Esophagus muscularis mucosa (tissue), 4 donors: ENCODE results near the gene DNAI1. TPM values are rescaled to one million over a fixed set of nuclear protein-coding genes. Genes with fewer than 3 reads are reported as not detected.

Experiments used
- DNase-seq: peaks from one replicate; pipeline ENCODE4 v3.0.0-alpha.2; 2017; ENCODE audit errors: extremely low spot score
- H3K27ac ChIP-seq, 4 donors: fragments of 200-600 bp; sonication (generic); replicated peaks in 1 of 4; 1 replicate in 3 of 4; 2 replicates in 1 of 4; pipeline ENCODE4 v1.5.1; 2016 to 2019; ENCODE audit warnings: mild to moderate bottlenecking in 1 of 4
- H3K27me3 ChIP-seq, 4 donors: fragments of 200-600 bp; sonication (generic); one replicate each; pipeline versions ENCODE4 v1.5.1 to v1.6.0; 2016 to 2019
- H3K36me3 ChIP-seq, 4 donors: fragments of 200-600 bp; sonication (generic); one replicate each; pipeline ENCODE4 v1.5.1; 2016 to 2019
- H3K4me1 ChIP-seq, 4 donors: fragments of 200-600 bp; sonication (generic); one replicate each; pipeline ENCODE4 v1.5.1; 2016 to 2019
- H3K4me3 ChIP-seq, 4 donors: fragments of 200-600 bp; sonication (generic); 1 replicate in 2 of 4; 2 replicates in 2 of 4; pipeline ENCODE4 v1.5.1; 2016 to 2019; ENCODE audit warnings: mild to moderate bottlenecking in 4 of 4, moderate library complexity in 1 of 4
- H3K9me3 ChIP-seq, 4 donors: fragments of 200-600 bp; sonication (generic); 1 replicate in 3 of 4; 2 replicates in 1 of 4; pipeline ENCODE4 v1.5.1; 2016 to 2019
- EP300 ChIP-seq: sonication (generic); formaldehyde crosslinking; IDR thresholded peaks from one replicate; pipeline ENCODE4 v1.6.1; 2017; ENCODE audit warnings: antibody characterized with exemption
- POLR2A ChIP-seq: fragments of 450-650 bp; IDR thresholded peaks from one replicate; pipeline ENCODE4 v1.6.1; 2017; ENCODE audit warnings: antibody characterized with exemption, moderate library complexity, mild to moderate bottlenecking, low read depth
- POLR2AphosphoS5 ChIP-seq, 2 donors: sonication (generic); formaldehyde crosslinking; IDR thresholded peaks; one replicate each; pipeline ENCODE4 v1.6.1; 2017; ENCODE audit warnings: antibody characterized with exemption in 2 of 2
- WGBS: methylation state at CpG from one replicate; pipeline ENCODE4 v1.1.5; 2018; 5-methylcytosine and 5-hydroxymethylcytosine counted together
- intact Hi-C: fragments of 100-400 bp; cut with DNase I; formaldehyde crosslinking; loops from one replicate; pipeline ENCODE4 v1.15.1; 2023
- total RNA-seq, 4 donors: library from RNA; depleted of rRNA; stranded (reverse); fragments of >200 nt; gene quantifications; one replicate each; pipeline versions ENCODE4 v1.1.0 to v1.2.1, GENCODE V29; 2016
- TF ChIP-seq, protein P1 (sequence below), 3 experiments: fragments of 200-600 bp in 2 of 3; fragments of 450-650 bp in 1 of 3; sonication (generic) in 2 of 3; IDR thresholded peaks; one replicate each; pipeline ENCODE4 v1.5.1; 2017 to 2019; ENCODE audit warnings: antibody characterized with exemption in 3 of 3, mild to moderate bottlenecking in 2 of 3, moderate library complexity in 1 of 3

Gene DNAI1
- total RNA-seq, 4 donors from 2014 or later: not detected

DNA sequence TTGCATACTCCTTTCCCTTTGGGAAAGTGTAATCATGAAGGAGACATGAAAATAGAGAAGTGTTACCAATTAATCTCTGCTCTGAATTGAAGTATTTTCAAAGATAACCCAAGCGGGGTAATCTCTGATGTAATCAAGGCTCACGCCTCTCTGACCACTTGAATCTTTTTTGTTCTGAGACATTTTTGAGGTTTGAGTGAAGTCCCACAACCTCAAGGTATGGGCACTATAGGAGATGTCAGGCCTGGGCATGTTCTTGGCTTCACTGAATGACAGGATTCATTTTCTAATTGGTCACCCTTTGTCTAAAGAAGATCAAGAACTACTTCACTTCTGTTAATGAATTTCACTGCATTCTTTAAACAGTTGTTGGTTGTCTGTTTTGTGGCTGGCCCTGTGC is 40.5 kb downstream of the DNAI1 start:
- H3K36me3 ChIP-seq: no peaks in the 10 kb centered on the region
- no peaks in the 10 kb centered on the region for H3K9me3 ChIP-seq
- TF ChIP-seq POLR2A (no peak), EP300 (no peak), POLR2AphosphoS5 (IDR thresholded peaks at IDR 0.05) (no peak)
- TF ChIP-seq, protein P1, sequence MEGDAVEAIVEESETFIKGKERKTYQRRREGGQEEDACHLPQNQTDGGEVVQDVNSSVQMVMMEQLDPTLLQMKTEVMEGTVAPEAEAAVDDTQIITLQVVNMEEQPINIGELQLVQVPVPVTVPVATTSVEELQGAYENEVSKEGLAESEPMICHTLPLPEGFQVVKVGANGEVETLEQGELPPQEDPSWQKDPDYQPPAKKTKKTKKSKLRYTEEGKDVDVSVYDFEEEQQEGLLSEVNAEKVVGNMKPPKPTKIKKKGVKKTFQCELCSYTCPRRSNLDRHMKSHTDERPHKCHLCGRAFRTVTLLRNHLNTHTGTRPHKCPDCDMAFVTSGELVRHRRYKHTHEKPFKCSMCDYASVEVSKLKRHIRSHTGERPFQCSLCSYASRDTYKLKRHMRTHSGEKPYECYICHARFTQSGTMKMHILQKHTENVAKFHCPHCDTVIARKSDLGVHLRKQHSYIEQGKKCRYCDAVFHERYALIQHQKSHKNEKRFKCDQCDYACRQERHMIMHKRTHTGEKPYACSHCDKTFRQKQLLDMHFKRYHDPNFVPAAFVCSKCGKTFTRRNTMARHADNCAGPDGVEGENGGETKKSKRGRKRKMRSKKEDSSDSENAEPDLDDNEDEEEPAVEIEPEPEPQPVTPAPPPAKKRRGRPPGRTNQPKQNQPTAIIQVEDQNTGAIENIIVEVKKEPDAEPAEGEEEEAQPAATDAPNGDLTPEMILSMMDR (IDR thresholded peaks at IDR 0.05): no peak
- H3K4me1 ChIP-seq: peaks cover 14 to 29% (median 27%) of the 10 kb centered on the region in 4 donors
- DNase-seq: no peak
- WGBS: 70% methylated on average over 2 of the region's 2 CpGs
- H3K27me3 ChIP-seq: no peaks in the 10 kb centered on the region
- intact Hi-C loops: no loop called here
- no peak overlapping the region for H3K27ac ChIP-seq
- H3K4me3 ChIP-seq: no peak overlapping the region

DNA sequence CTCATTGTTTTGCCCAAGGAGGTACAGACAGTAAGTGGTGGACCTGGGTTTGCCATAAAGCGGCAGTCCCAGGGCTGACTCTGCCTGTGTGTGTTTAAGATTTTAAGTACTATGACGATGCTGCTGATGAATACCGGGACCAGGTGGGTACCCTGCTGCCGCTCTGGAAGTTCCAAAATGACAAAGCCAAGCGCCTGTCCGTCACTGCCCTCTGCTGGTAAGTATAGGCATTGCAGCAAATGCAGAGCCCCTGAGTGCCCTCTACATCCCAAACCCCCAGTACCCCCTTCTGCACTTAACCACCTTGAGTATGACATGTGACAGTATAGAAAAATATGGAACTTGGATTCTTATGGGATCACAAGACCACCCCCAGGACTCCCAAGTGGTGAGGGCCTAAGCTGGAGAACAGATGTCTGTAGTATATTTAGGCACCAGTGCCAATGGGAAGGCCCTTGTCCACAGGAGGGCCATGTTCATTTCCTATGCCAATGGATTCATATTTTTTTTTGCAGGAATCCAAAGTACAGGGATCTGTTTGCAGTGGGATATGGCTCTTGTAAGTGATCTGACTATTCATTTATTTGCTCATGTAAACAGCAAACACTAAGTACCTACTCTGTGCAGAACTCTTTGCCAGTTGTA is 42.1 kb downstream of the DNAI1 start:
- TF ChIP-seq, protein P1 (IDR thresholded peaks at IDR 0.05): peak in 2 of 3 experiments; percentile 90 to 97
- TF ChIP-seq EP300: no peak
- no peak for DNase-seq
- Histone ChIP-seq H3K27me3 (no peaks in the 10 kb centered on the region), H3K27ac (no peak overlapping the region), H3K4me1 (peaks cover 14 to 29% (median 27%) of the 10 kb centered on the region in 4 donors), H3K36me3 (no peaks in the 10 kb centered on the region), H3K4me3 (no peak overlapping the region), H3K9me3 (no peaks in the 10 kb centered on the region)
- WGBS: 7% methylated on average over 3 of the region's 6 CpGs
- intact Hi-C loops: loop anchor here (1.0 to 2.0 kb wide), 2 partner anchors 63 to 98 kb away; no protein-coding TSS in a partner anchor

DNA sequence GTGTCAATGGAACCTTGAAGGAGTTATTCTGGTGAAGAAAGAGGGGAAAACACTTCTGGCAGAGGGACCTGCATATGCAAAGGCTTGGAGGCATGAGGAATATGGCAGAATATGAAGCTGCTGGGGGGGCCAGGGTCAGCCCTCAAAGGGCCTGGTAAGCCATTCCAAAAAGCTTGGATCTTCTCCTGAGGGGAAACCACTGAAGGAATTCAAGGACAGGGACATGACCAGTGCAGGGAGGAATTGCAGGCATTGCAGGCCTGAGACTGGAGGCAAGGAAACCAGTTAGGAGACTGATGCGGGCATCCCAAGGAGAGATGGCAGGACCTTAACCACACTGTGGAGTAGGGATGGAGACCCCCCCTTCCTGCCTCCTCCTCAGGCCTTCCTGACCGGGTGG is 42.8 kb downstream of the DNAI1 start:
- no peak for DNase-seq
- no peak overlapping the region for H3K4me3 ChIP-seq
- H3K27me3 ChIP-seq: no peaks in the 10 kb centered on the region
- H3K27ac ChIP-seq: no peak overlapping the region
- H3K9me3 ChIP-seq: no peaks in the 10 kb centered on the region
- intact Hi-C loops: loop anchor here (2.0 kb wide), 1 partner anchor 99 kb away; no protein-coding TSS in a partner anchor
- 48% methylated on average over 2 of the region's 2 CpGs for WGBS
- TF ChIP-seq, protein P1 (IDR thresholded peaks at IDR 0.05): no peak
- no peak for TF ChIP-seq POLR2AphosphoS5 (IDR thresholded peaks at IDR 0.05)
- TF ChIP-seq EP300: no peak
- no peak for TF ChIP-seq POLR2A
- no peaks in the 10 kb centered on the region for H3K36me3 ChIP-seq
- H3K4me1 ChIP-seq: peaks cover 14 to 29% (median 27%) of the 10 kb centered on the region in 4 donors

DNA sequence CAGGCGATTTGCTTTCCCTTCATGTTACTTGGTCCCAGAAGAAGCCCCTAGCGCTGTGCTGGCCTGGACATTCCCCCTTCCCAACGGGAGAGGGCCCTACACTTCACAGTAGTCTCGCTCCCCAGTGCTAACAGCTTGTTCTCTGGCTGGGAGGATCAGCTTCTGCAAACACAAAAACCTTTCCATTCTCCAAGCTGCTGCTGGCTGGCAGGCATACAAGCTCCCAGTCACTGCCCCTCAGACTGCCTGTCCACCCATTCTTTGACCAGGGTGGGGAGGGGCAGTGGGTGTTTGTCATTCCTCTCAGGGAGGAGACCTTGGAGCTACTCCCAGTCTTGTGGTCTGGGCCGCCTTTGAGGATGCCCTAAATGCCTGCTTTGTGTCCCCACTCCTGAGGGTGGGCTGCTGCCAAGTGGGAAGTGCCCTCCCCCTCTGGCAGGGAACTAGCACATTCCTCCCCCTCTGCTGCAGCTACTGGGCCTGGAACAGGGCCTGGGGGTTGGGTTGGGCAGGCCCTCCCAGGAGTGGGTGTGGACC is 43.4 kb downstream of the DNAI1 start:
- DNase-seq: no peak
- Histone ChIP-seq H3K27ac (no peak overlapping the region), H3K4me3 (no peak overlapping the region), H3K4me1 (peaks cover 14 to 29% (median 27%) of the 10 kb centered on the region in 4 donors), H3K36me3 (no peaks in the 10 kb centered on the region), H3K9me3 (no peaks in the 10 kb centered on the region), H3K27me3 (no peaks in the 10 kb centered on the region)
- TF ChIP-seq POLR2A: no peak
- TF ChIP-seq EP300: no peak
- TF ChIP-seq, protein P1 (IDR thresholded peaks at IDR 0.05): peak; percentile 31 to 40 (median 37)
- TF ChIP-seq POLR2AphosphoS5 (IDR thresholded peaks at IDR 0.05): peak; percentile 58 to 66
- 17% methylated on average over 4 of the region's 5 CpGs for WGBS
- intact Hi-C loops: loop anchor here (2.0 kb wide), 1 partner anchor 99 kb away; no protein-coding TSS in a partner anchor

DNA sequence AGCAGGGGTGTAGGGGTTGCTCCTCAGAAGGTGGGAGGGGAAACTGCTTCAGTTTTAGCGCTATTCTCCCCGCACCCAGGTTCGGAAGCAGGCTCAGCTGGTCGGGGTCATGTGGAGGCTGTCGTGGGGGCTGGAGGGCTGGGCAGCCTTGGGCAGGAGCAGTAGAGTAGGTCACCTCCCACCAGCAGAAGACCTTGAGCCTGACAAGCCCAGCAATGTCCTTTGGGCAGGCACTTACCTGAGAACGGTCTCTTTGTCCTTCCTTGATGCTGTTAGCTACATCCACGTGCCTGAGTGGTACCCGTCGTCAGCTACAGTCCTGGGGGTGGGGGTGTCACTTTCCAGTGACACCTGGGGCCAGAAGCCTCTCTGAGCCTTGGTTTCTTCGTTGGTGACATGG is 43.9 kb downstream of the DNAI1 start:
- H3K4me3 ChIP-seq: no peak overlapping the region
- H3K4me1 ChIP-seq: peaks cover 14 to 29% (median 27%) of the 10 kb centered on the region in 4 donors
- peak overlapping the region in 1 of 4 donors; percentile 16 for H3K27ac ChIP-seq
- WGBS: 66% methylated on average over 8 of the region's 10 CpGs
- no peaks in the 10 kb centered on the region for H3K27me3 ChIP-seq
- no peak for DNase-seq
- no peaks in the 10 kb centered on the region for H3K36me3 ChIP-seq
- TF ChIP-seq, protein P1 (IDR thresholded peaks at IDR 0.05): no peak
- TF ChIP-seq POLR2A (no peak), EP300 (no peak), POLR2AphosphoS5 (IDR thresholded peaks at IDR 0.05) (no peak)
- H3K9me3 ChIP-seq: no peaks in the 10 kb centered on the region
- intact Hi-C loops: no loop called here
